Measurements from ENCODE around the gene ATP10A.

DNA sequence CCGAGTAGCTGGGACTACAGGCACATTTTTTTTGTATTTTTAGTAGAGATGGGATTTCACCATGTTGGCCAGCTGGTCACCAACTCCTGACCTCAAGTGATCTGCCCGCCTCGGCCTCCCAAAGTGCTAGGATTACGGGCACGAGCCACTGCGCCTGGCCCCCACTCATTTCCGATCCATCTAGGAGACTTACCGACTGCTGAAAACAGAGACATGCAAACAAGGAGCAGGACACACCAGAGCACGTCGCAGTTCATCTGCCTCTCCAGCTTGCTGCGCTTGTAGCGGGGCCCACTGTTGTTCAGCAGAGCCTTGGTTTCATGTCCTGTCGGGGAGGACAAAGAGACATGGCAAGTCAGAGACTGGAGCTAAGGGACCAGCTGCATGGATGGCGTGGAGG is 137.4 kb downstream of the ATP10A start:
- TF ChIP-seq, protein P1, sequence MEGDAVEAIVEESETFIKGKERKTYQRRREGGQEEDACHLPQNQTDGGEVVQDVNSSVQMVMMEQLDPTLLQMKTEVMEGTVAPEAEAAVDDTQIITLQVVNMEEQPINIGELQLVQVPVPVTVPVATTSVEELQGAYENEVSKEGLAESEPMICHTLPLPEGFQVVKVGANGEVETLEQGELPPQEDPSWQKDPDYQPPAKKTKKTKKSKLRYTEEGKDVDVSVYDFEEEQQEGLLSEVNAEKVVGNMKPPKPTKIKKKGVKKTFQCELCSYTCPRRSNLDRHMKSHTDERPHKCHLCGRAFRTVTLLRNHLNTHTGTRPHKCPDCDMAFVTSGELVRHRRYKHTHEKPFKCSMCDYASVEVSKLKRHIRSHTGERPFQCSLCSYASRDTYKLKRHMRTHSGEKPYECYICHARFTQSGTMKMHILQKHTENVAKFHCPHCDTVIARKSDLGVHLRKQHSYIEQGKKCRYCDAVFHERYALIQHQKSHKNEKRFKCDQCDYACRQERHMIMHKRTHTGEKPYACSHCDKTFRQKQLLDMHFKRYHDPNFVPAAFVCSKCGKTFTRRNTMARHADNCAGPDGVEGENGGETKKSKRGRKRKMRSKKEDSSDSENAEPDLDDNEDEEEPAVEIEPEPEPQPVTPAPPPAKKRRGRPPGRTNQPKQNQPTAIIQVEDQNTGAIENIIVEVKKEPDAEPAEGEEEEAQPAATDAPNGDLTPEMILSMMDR (conservative IDR thresholded peaks at IDR 0.05; ENCODE audit: low read length), result no peak
- no peak for TF ChIP-seq EZH2phosphoT487 (IDR thresholded peaks at IDR 0.05; ENCODE audit: borderline replicate concordance, low read depth, low read length)
